ENCODE measurements around the gene CCDC190.
A peak's percentile ranks its signal among the peaks of the same experiment; 100 is the strongest.
"Not testable (repeated sequence)": the region's sequence is repeated elsewhere in the genome, so short reads cannot be mapped to it uniquely, and the experiment has no call there.

Gene CCDC190, protein sequence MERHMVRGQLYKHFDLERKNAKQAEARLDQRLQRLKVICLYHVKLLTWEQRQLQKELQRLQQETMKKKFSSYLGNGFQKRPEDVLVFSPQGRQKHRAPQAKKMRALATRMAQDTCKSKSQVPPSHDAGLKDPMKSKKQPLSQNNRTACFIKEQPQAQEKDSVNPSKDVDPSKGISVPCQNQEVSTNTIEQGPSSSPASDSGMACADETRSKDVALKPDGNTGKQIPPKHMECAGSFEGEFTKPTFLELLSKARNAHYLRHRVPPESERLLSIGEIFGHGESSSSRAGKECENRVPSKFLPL
- total RNA-seq = 0 reads per million in 2 donors

DNA sequence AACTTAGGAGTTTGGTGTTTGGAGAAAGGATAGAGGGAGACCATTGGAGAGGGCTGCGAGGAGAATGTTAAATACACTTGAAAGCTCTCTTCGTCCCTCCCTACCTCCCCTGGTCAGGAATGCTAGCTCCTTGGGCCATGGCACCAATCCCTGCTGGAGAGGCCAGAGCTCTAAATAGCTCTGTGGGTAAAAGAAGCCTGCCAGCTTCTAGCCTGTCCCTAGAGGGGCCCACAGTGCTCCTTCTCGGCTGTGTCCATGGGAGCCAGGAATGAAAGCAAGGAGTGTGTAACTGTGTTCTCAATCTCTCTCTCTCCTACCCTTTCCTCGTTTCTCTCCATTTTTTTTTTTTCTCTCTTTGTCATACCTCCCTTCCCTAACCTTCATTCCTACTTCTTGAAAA is at the start of gene CCDC190:
TSS of gene CCDC190 (minus strand) at position 75 of the 400 bp plus-strand sequence. CDS start 1,529 bp downstream, outside the sequence.
- no peak for DNase-seq

DNA sequence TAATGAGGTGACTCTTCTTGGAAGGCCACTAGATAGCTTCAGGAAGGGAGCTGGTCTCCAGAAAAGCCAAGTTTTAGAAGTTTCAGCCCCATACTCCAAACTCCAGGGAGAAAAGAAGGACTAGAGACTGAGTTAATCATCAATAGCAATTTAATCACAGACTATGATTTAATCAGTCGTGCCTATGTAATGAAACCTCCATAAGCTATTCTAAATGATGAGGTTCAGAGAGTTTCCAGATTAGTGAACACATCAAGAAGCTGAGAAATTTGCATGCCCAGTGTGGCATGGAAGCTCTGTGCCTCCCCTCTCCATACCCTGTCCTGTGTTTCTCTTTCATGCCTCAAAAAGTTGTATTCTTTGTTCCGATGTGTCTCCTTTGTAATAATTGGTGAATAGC is 49.2 kb upstream of the CCDC190 start:
- DNase-seq = no peak

- DNase-seq = no peak
Measured at GRCh38 chr1:162908780-162909179, 47.8 kb upstream of the CCDC190 start.

GRCh38 chr1:162908236-162908635 is 47.3 kb upstream of the CCDC190 start:
- DNase-seq = no peak

DNA sequence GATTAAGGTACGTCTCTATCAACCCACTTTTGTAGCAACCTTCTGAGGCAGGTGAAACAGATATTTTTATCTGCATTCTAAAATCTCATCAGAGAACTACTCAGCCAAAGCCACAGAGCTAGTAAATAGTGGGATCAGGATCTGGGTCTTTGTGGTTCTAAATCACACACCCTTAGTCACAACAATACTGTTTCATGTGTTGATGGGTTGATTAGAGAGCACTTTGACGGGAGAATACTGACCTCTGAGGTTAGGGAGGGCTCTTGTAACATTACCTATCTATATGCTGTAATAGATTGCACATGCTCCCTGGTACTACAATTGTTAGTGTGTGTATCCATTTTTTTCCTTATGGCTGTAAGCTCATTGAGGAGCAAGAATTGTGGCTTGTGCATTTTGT is 45.5 kb upstream of the CCDC190 start:
- peak in 1 of 5 experiments; percentile 20 for DNase-seq

DNA sequence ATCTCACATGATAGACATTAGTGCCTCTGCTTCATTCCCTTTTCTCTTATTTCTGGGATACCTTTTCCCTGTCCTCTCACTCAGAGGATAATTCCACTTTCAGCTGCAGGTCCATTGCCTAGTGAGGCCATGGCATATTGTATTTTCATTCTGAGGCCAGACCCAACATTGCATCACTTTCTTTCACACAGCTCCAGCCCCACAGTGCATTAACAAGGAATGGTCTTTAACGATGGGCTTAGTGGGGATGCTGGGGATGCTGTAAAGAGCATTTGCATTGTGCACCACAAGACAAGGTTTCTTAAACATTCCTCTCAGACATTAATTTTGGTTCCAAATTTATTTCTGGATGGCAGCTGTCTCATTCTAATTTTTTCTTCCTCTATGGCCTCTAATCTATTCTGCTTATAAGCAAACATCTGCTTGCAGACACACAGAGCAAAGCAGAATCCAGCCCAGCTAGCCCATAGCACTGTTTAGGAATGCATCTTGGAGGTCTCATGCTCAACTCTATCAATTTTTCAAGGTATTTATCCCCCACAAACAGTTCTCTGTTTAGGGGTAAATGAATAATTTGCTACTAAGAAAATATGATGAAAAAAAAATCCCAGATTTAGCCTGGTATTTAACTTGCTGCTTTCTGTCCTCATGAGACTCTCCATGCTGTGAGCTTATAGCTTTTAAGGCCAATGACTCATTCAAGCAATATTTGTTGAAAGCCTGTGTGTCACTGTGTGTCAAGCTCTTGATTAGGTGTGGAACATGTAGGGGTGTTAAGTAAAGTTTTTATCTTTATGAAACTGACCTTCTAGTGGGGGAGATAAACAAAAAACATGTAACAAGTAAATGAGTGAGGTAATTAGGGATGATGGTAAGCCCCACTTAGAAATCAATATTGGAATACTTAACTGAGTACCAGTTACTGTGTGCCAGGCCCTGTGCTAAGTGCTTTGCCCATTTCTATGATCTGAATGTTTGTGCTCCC is 44.5 kb upstream of the CCDC190 start:
- no peak for DNase-seq

DNA sequence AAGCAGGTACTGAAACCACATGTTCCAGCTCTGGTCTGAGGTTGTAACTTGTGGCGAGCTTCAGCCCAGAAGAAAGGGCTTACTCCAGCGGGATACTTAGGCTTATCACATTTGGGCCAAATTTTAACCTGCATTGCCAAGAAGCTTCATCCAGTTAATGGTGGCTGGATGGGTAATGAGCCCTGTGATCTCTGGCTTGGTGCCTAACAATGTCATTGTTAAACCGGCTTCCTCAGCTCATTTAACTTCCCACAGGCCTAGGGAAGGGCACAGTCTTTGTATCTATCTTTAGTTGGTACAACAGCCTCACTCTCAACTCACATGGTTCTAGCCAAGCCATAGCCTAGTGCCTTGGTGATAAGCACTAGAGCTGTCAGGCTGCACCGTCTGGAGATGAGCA is 43.6 kb upstream of the CCDC190 start:
- no peak for DNase-seq

DNA sequence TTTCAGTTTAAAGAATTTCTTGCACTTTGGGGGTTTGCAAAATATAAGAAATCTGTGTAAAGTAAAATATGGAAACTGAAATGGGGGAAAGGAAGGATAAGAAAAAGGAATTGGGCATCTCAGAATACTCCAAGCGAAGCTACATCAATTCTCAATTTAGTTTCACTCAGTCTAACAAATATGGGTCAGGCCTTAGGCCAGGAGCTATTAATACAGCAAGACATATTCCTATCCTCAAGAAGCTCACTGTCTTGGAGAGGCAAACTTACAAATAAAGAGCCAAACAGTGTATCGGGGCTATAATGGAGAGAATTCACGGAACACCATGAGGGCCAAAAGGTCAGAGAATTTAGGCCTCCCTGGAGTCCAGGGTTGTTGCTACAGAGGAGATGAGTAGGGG is 43.0 kb upstream of the CCDC190 start:
- no peak for DNase-seq

DNA sequence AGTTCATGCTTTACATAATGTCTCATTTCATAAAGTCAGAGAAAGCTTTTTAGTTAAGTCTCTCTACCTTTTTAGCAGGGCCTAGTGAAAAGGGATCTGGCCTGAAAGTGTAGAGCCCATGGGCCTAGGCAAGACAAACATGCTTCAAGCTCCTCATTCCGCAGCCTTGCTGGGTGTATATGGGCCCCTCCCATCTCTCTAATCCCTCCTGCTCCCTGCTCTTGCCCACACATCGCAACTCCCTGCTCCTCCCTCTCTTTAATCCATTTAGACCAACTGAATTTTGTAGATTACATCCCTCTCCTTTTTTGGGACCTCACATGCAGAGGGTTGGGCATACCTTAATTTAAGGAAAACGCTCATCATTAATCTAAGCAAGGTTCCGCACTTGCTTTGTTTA is 42.3 kb upstream of the CCDC190 start:
- DNase-seq = no peak

DNA sequence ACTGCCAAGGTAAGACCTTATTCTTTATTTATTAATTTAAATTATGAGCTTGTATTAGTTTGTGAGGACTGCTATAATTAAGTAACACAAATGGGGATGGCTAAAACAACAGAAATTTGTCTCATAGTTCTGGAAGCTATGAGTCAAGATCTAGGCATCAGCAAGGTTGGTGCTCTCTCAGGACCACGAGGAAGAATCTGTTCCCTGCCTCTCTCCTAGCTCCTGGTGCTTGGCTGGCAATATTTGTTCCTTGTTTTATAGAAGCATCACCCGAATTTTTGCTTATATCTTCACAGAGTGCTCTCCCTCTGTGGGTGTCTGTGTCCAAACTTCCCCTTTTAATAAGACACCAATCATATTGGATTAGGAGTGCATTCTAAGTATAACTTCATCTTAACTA is 41.4 kb upstream of the CCDC190 start:
- no peak for DNase-seq

- DNase-seq = no peak
Measured at GRCh38 chr1:162901243-162901642, 40.3 kb upstream of the CCDC190 start.

GRCh38 chr1:162899422-162900146 is 38.6 kb upstream of the CCDC190 start:
- DNase-seq = no peak

DNA sequence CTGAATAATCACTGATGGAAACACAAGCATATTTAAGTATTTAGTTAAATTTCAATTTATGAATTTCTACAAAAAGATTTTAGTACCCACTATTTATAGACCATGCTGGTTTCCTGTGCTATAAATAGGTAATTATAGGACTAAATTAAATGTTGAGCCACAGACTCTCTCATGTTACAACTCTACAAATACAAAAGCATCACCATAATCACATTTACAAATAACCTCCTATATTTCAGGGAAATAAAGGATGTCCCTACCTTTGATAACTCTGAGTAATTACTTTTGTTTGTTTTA is 32.6 kb upstream of the CCDC190 start:
- no peak for DNase-seq

- DNase-seq = no peak
Measured at GRCh38 chr1:162892906-162893611, 32.1 kb upstream of the CCDC190 start.

DNA sequence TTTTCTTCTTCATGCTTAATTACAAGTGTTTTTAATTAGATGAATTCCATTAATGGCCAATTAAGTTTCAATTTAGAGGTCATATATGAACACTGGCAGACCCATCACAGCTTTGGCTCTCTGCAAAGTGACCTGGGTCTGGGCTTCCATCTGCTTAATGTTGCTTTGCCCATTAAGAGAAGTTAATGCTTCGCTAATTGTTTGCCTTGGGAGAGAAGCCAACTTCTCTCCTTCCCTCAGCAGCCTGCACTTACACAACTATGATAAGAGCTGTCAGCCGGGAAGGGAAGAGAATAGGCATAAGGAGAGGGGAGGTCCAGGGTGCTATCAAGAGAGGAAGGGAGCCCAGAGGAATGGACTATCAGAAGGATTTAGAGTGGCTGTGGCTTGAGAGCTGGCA is 29.0 kb upstream of the CCDC190 start:
- DNase-seq = no peak

GRCh38 chr1:162886705-162887104 is 25.7 kb upstream of the CCDC190 start:
- DNase-seq = no peak

DNA sequence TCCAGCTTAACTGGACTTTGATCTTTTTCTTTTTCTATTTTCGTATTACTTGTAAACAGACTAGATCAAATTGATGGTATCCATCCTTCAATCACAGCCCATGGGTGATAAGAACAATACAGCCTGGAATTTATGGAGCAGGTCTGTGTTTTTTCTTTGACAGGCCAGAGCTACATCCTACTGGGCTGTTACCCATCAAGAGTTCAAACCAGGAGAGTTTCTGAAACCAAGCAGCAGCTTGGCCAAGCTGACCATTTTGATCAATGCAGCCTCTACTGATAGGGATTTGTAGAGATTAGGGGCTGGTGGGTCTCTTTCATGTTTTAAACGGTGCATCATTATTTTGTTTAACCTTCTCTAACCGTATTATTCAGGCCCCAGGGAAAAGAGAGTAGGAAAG is 24.3 kb upstream of the CCDC190 start:
- no peak for DNase-seq

- no peak for DNase-seq
Measured at GRCh38 chr1:162884831-162885230, 23.9 kb upstream of the CCDC190 start.

GRCh38 chr1:162882248-162882674 is 21.3 kb upstream of the CCDC190 start:
- DNase-seq = no peak

GRCh38 chr1:162881590-162881989 is 20.6 kb upstream of the CCDC190 start:
- DNase-seq = no peak

GRCh38 chr1:162880617-162881016 is 19.6 kb upstream of the CCDC190 start:
- DNase-seq = not testable (repeated sequence)

DNA sequence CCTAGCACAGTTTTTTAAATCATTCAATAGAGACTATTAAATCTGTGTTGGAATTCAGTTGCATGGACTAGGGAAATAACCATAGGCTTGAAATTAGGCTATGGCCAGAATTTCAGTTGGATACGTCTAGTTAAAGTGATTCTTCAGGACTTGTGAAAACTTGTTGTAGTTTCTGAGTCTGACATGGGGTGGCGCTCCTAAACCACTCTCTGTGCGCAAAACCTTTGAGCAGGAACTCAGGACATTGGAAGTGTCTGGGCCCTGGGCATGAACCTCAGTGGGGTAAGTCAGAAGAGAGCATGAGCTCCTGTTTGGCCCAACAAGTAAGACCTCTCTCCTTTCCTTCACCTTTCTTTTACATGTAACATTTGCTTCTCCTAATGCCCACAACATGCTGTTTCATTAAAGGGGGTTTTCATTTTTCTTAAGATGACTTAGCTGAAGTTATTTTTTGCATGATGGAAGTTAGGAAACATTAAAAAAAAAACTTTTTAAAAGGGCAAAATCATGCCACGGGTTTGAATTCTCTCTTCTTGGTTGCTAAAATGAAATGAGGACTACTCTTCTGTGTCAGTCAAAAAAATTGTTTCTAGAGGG is 17.1 kb upstream of the CCDC190 start:
- peak in 1 of 5 experiments; percentile 28 for DNase-seq

Data from T-helper 2 cell (primary cell).